Measurements from ENCODE around the gene ERICH4. TPM values are rescaled to one million over a fixed set of nuclear protein-coding genes. Genes with fewer than 3 reads are reported as not detected.
"Not testable (repeated sequence)": the region's sequence is repeated elsewhere in the genome, so short reads cannot be mapped to it uniquely, and the experiment has no call there.

The ERICH4 gene
- total RNA-seq, 1 donor: not detected

GRCh38 chr19:41424335-41425173 lies 18.4 kb upstream of the ERICH4 start:
- H3K4me1 ChIP-seq (ENCODE audit: insufficient read depth, low read length): peaks cover 90% of the 10 kb centered on the region

GRCh38 chr19:41425174-41426115 lies 17.5 kb upstream of the ERICH4 start:
- H3K4me3 ChIP-seq (ENCODE audit: low read length): peak overlapping the region; percentile 55
- no peaks in the 10 kb centered on the region for H3K9me3 ChIP-seq (ENCODE audit: low read depth, low read length)
- H3K27me3 ChIP-seq (ENCODE audit: insufficient read depth, low read length): no peaks in the 10 kb centered on the region
- H3K4me1 ChIP-seq (ENCODE audit: insufficient read depth, low read length): peaks cover 81% of the 10 kb centered on the region

More at GRCh38 chr19:41424335-41425173, 18.4 kb upstream of the ERICH4 start:
- no peaks in the 10 kb centered on the region for H3K27me3 ChIP-seq (ENCODE audit: insufficient read depth, low read length)
- H3K9me3 ChIP-seq (ENCODE audit: low read depth, low read length): no peaks in the 10 kb centered on the region
- peak overlapping the region; percentile 55 for H3K4me3 ChIP-seq (ENCODE audit: low read length)

GRCh38 chr19:41426116-41426841 lies 16.7 kb upstream of the ERICH4 start:
- Histone ChIP-seq H3K4me3 (ENCODE audit: low read length) (peak overlapping the region; percentile 55), H3K27me3 (ENCODE audit: insufficient read depth, low read length) (no peaks in the 10 kb centered on the region), H3K4me1 (ENCODE audit: insufficient read depth, low read length) (peaks cover 80% of the 10 kb centered on the region), H3K9me3 (ENCODE audit: low read depth, low read length) (no peaks in the 10 kb centered on the region)

GRCh38 chr19:41426952-41427646 lies 15.9 kb upstream of the ERICH4 start, which contains the start of gene B3GNT8:
B3GNT8 (minus strand) TSS chr19:41427374; CDS start chr19:41426778, 596 bp downstream.
- Histone ChIP-seq H3K4me1 (ENCODE audit: insufficient read depth, low read length) (peaks cover 73% of the 10 kb centered on the region), H3K9me3 (ENCODE audit: low read depth, low read length) (no peaks in the 10 kb centered on the region), H3K27me3 (ENCODE audit: insufficient read depth, low read length) (no peaks in the 10 kb centered on the region), H3K4me3 (ENCODE audit: low read length) (peak within 1 kb of the TSS; percentile 55)

GRCh38 chr19:41427647-41428480 lies 15.1 kb upstream of the ERICH4 start:
- no peaks in the 10 kb centered on the region for H3K27me3 ChIP-seq (ENCODE audit: insufficient read depth, low read length)
- H3K4me1 ChIP-seq (ENCODE audit: insufficient read depth, low read length): peaks cover 65% of the 10 kb centered on the region
- peak overlapping the region; percentile 33 for H3K4me3 ChIP-seq (ENCODE audit: low read length)
- no peaks in the 10 kb centered on the region for H3K9me3 ChIP-seq (ENCODE audit: low read depth, low read length)

- H3K9me3 ChIP-seq (ENCODE audit: low read depth, low read length): no peaks in the 10 kb centered on the region
- H3K4me3 ChIP-seq (ENCODE audit: low read length): peak overlapping the region; percentile 33
- H3K27me3 ChIP-seq (ENCODE audit: insufficient read depth, low read length): no peaks in the 10 kb centered on the region
- H3K4me1 ChIP-seq (ENCODE audit: insufficient read depth, low read length): peaks cover 63% of the 10 kb centered on the region
These were observed 14.5 kb upstream of the ERICH4 start for GRCh38 chr19:41428481-41428859.

- no peaks in the 10 kb centered on the region for H3K9me3 ChIP-seq (ENCODE audit: low read depth, low read length)
- H3K27me3 ChIP-seq (ENCODE audit: insufficient read depth, low read length): no peaks in the 10 kb centered on the region
- no peak overlapping the region for H3K4me3 ChIP-seq (ENCODE audit: low read length)
- H3K4me1 ChIP-seq (ENCODE audit: insufficient read depth, low read length): peaks cover 41% of the 10 kb centered on the region
These were observed 12.0 kb upstream of the ERICH4 start for GRCh38 chr19:41430922-41431321.

- peaks cover 34% of the 10 kb centered on the region for H3K4me1 ChIP-seq (ENCODE audit: insufficient read depth, low read length)
- H3K4me3 ChIP-seq (ENCODE audit: low read length): no peak overlapping the region
- no peaks in the 10 kb centered on the region for H3K9me3 ChIP-seq (ENCODE audit: low read depth, low read length)
- H3K27me3 ChIP-seq (ENCODE audit: insufficient read depth, low read length): no peaks in the 10 kb centered on the region
These were observed 11.2 kb upstream of the ERICH4 start for GRCh38 chr19:41431426-41432386.

- H3K9me3 ChIP-seq (ENCODE audit: low read depth, low read length): no peaks in the 10 kb centered on the region
- H3K4me1 ChIP-seq (ENCODE audit: insufficient read depth, low read length): peaks cover 20% of the 10 kb centered on the region
- no peak overlapping the region for H3K4me3 ChIP-seq (ENCODE audit: low read length)
- no peaks in the 10 kb centered on the region for H3K27me3 ChIP-seq (ENCODE audit: insufficient read depth, low read length)
These were observed 9.8 kb upstream of the ERICH4 start for GRCh38 chr19:41433171-41433570.

- no peaks in the 10 kb centered on the region for H3K9me3 ChIP-seq (ENCODE audit: low read depth, low read length)
- peaks cover 17% of the 10 kb centered on the region for H3K4me1 ChIP-seq (ENCODE audit: insufficient read depth, low read length)
- no peak overlapping the region for H3K4me3 ChIP-seq (ENCODE audit: low read length)
- no peaks in the 10 kb centered on the region for H3K27me3 ChIP-seq (ENCODE audit: insufficient read depth, low read length)
These were observed 8.5 kb upstream of the ERICH4 start for GRCh38 chr19:41434450-41434849.

GRCh38 chr19:41435376-41435775 lies 7.6 kb upstream of the ERICH4 start:
- not testable (repeated sequence) for H3K9me3 ChIP-seq (ENCODE audit: low read depth, low read length); H3K4me3 ChIP-seq (ENCODE audit: low read length); H3K27me3 ChIP-seq (ENCODE audit: insufficient read depth, low read length)
- H3K4me1 ChIP-seq (ENCODE audit: insufficient read depth, low read length): peaks cover 24% of the 10 kb centered on the region

- Histone ChIP-seq H3K4me1 (ENCODE audit: insufficient read depth, low read length) (peaks cover 20% of the 10 kb centered on the region), H3K9me3 (ENCODE audit: low read depth, low read length) (no peaks in the 10 kb centered on the region)
These were observed 6.9 kb upstream of the ERICH4 start for GRCh38 chr19:41435936-41436673.

More at GRCh38 chr19:41435936-41436673, 6.9 kb upstream of the ERICH4 start:
- Histone ChIP-seq H3K4me3 (ENCODE audit: low read length) (no peak overlapping the region), H3K27me3 (ENCODE audit: insufficient read depth, low read length) (no peaks in the 10 kb centered on the region)

Measured in mononuclear cell (primary cell).